HG02610 (cell line): Measurements from ENCODE around the gene GNLY.

Source experiments
- ATAC-seq: cut with Tn5 transposase; IDR thresholded peaks from one replicate; pipeline ENCODE4 v1.9.1; 2021; ENCODE audit warnings: mild to moderate bottlenecking, moderate library complexity; ENCODE audit not compliant: unreplicated experiment

GNLY gene

DNA sequence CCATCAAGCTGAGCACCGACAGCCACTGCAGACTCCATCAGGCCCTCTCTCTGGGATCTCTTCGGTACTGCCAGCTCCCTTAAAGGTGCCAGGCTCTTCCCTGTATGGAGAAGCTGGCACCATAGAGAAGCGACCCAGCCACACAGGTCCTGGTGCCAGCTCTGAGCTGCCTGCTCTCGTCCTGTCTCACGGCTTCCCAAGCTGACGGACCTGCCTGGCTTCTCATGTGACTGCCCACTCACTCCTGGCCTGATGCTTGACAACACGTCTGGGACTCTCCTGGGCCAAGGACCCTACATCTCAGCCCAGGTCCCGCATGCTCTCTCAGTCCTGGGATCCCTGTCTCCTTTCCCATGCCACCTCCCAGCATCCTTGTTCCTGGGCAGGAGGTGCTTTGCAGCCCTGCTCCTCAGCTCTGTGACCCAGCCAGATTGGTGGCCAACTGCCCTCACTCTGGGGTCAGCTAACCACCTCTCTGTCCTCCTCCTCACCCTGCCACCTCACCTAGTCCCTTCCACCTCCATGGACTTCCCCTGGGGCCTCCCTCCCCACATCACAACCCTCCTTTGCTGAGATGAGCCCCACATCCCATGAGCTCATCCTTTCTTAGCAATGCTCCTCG is 47.2 kb downstream of the GNLY start:
- no peak for ATAC-seq

DNA sequence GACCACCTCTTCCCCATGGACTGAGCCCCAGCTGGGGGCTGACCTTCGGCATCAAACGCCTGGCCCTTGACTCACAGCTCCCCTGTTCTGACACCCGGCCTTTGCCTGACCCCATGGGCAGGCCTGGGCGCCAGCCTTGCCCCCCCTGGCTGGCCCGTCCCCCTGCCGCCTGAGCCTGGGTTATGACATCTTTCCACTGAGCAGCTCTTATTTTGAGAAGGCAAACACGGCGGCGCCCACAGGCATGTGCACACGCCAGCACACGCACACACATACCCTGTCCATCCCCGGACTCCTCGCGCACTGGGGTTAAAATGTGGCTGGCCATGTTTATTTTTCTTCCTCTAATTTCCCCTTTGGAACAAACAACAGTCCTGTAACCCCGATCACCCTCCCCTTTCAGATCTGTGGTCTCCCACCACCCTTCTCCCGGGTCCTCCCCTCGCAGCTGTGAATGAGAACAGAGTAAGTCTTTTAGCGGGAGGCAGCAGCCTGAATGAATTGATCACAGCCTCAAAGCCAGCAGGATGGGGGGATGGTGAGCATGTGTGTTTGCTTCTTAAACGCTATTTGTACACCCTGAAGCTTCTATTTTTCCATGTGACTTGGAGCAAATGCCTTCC is 47.8 kb downstream of the GNLY start:
- ATAC-seq: no peak

DNA sequence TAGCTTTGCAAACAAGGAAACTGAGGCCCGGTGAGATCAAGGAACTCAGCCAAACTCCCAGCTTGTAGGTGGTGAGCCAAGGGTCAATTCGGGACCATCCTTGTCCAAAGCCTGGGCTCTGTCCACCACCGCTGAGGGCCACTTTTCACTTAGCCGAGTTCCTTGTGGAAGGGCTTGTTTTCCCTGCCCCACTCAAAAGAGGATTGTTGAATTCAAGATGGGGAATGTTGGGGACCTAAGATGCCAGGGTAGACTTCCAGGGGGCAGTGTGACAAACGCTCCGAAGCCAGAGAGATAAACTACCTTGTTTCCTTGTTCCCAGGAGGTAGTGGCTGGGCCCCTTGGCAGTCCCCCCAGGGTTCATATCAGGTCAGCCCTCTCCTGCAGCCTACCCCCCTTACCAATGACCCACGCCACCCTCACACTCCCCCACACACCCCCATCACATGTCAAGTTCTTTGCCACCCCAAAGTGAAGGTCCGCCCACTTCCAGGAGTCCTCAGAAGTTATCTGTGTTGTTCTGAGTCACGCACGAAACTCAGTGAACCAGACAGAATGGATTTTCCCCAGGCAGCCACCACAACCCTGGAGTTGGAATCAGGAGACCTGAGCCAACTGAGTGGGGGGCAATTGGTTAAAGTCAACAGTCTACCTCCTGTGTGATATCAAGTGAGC is 49.3 kb downstream of the GNLY start:
- ATAC-seq: no peak

DNA sequence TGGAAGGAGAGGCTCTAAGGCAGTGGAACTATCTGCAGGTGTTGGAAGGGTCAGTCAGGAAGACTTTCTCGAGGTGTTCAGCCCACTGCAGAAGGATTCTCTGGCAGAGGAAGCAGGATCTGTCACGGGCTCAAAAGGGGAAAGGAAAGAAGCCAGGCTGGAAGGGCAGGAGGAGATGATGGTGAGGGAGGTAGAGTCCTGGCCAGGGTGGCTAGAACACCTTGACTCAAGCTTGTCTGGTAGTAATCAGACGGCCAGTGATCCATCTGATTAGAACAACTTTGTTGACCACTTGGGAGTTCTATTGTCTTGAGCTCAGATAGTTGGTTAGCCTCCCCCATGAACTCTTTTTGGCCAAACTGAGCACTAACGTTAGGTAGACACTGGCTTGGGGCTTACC is 49.9 kb downstream of the GNLY start:
- no peak for ATAC-seq

DNA sequence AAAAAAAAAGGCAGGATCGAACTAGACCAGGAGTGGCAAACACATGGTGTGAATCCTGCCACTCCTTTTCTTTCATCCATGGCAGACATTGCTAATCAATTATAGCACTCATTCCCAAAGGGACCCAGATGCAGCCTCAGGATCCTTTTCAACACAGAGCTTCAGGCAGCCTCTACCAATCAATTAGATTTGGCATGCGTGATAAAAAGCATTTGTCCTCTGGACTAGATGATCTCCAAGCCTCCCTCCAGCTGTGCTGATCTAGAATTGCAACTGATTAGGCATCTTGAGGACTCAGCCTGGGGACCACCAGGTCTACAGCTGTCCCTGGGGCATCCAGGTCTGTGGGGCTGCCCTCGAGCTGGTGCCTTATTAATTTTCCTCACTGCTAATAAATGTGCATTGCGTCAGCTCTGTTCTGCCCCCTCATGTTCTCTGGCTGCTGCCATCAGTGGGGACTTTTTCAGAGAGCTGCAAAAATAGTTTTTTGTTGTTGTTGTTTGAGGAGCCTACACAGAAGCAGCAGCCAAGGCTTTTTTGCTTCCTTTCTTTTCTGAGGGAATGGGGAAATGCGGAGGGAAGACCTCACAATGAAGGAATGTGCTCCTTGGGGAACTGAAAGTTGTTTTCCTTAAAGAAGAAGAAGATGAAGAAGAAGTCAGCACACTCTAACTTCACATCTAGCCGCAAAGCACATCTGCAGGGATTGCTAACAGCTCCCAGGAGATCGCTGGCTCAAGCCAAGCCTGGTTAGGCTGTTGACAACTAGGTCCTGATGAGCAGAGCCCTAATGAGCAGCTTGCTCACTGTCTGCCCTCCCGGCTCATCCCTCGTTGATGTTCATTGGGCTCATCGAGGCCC is 50.8 kb downstream of the GNLY start:
- ATAC-seq: no peak

DNA sequence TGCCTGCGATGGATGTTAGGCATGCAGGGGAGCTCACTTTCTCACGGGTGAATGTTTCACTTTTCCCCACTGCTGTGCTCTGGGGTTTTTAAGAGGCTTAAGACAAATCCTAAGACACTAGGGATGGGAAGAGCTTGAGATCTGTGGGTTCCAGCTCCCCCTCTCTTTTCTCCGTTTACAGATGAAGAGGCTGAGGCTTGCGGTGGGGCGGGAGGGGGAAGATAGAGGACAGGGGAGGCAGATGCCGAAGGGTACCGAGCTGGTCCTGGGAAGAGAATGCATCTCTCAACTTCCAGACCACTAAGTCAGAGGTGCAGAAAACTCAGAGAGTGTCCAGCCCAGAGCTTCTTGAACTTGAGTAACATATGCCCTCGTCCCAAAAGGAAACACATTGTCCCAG is 51.5 kb downstream of the GNLY start:
- no peak for ATAC-seq

DNA sequence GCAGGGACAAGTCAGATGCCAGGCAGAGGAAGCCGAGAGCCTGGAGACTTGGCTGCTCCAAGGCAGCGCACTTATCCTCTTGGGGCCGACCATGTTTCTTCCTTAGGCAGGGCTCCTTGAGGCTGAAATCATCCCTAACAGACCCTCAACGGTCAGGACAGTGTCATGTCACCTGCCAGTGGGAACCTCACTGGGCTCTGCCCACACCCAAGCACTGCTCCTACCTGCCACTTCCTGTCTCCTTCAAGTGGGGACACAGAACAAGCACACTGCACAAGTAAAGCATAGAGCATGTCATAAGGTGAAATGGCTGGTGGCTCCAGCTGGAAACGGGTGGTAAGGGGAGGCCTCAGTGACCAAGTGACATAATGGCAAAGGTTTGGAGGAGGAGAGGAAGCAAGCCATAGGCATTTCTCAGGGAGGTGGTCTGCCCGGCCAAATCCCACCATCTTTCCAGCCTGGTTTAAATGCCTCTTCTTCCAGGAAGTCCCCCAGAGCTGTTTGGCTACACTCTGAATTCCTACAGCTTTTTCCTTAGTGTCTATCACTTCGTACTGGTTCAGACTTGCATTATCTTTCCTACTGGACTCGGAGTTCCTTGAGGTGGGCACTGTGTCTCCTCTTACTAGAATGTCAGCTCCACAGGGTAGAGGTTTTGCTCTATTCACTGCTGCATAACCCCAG is 52.3 kb downstream of the GNLY start:
- ATAC-seq: no peak

DNA sequence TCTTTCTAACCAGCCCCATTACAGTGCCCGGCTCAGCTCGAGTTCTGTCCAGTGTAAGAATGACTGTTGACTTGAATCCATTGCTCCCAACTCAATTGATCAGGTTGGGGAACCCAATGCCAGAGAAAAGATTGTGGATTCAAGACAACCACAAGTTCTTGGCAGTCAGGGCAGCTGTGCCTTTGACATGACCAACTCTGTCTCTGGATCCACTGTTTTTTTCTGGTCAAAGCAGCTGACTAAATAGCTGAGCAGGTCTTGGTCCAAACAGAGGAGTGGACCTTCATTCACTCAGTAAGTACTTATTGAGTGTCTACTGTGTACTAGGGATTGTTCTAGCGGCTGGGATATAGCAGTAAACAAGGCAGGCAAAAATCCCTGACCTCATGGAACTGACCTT is 53.3 kb downstream of the GNLY start:
- no peak for ATAC-seq

DNA sequence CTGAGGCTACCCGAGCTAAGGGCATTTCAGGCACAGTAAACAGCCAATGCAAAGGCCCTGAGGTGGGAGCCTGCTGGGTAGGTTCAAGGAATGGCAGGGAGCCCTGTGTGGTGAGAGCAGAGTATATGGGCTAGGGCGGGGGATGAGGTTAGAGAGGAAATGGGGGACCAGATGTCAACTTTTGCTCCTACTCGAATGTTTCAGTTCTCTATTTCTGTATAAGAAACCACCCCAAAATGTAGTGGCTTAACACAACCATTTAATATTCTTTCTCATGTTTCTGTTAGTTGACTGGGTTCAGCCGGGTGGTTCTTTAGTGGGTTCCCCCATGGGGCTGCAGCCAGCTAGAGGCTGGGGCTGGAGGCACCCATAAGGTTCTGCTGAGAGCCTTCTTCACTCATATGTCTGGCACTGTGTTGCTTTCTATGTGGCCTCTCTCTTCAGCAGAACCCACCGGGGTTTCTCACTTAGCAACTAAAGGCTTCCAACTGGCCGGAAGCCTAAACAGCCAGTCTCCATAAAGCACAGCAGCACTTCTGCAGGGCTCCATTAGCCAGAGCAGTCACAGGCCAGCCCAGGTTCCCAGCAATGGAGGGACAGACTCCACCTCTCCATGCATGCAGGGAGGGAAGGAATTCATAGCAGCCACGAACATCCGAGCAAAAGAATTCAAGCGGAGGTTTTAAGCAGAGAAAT is 54.0 kb downstream of the GNLY start:
- peak; percentile 45 for ATAC-seq
